Psoas muscle (tissue), 8 donors: Measurements from ENCODE around the gene SIPA1L3. TPM values are rescaled to one million over a fixed set of nuclear protein-coding genes. Genes with fewer than 3 reads are reported as not detected.

Source experiments
- ATAC-seq, 4 donors: fragments of 200-7000 bp; cut with Tn5 transposase; one replicate each; pipeline ENCODE4 v1.9.1; 2020; ENCODE audit warnings: moderate library complexity in 3 of 4, mild to moderate bottlenecking in 2 of 4
- DNase-seq, 2 donors: peaks; one replicate each; pipeline ENCODE4 v3.0.0-alpha.2; 2020
- H3K27ac ChIP-seq: fragments of 200-600 bp; one replicate; pipeline ENCODE4 v1.8.0; 2022
- H3K27me3 ChIP-seq, 3 donors: fragments of 200-600 bp in 1 of 3; one replicate each; pipeline versions ENCODE4 v1.6.1 to v1.8.0; 2013 to 2022; ENCODE audit warnings: low read length in 2 of 3, mild to moderate bottlenecking in 2 of 3, moderate library complexity in 1 of 3; ENCODE audit not compliant: insufficient read depth in 3 of 3
- H3K36me3 ChIP-seq, 2 donors: fragments of 200-600 bp in 1 of 2; one replicate each; pipeline versions ENCODE4 v1.6.1 to v1.8.0; 2013 to 2022; ENCODE audit warnings: low read depth in 1 of 2, mild to moderate bottlenecking in 1 of 2, moderate library complexity in 1 of 2; ENCODE audit not compliant: insufficient read depth in 1 of 2
- H3K4me1 ChIP-seq: fragments of 200-600 bp; one replicate; pipeline ENCODE4 v1.8.0; 2022
- H3K4me3 ChIP-seq: fragments of 200-600 bp; one replicate; pipeline ENCODE4 v1.8.0; 2022; ENCODE audit warnings: mild to moderate bottlenecking
- H3K9me3 ChIP-seq: fragments of 200-600 bp; one replicate; pipeline ENCODE4 v1.8.0; 2022
- WGBS, 3 donors: extraction: QIAGEN DNeasy Blood & Tissue Kit; methylation state at CpG; one replicate each; pipeline versions ENCODE4 v1.1.6 to v1.1.7; 2013; 5-methylcytosine and 5-hydroxymethylcytosine counted together
- intact Hi-C, 2 donors: fragments of 100-400 bp; cut with DNase I; formaldehyde crosslinking; loops; one replicate each; pipeline versions ENCODE4 v1.11.0 to v1.14.2; 2022
- polyA plus RNA-seq, 3 donors: library from polyadenylated mRNA; stranded (reverse); fragments of 200-250 nt; gene quantifications; one replicate each; pipeline ENCODE4 v1.2.3, GENCODE V29; 2013
- total RNA-seq, 4 donors: library from RNA; stranded (reverse); fragmentation: NEBNext Ultra II Directional in 2 of 4; extraction: Animal tissue kit (Norgen Biotek cat#: 25700) in 2 of 4; gene quantifications; one replicate each; pipeline versions ENCODE4 v1.2.1 to v1.2.4, GENCODE V29; 2021 to 2023
- TF ChIP-seq, protein P1 (sequence below): fragments of 200-600 bp; IDR thresholded peaks from one replicate; pipeline ENCODE4 v1.8.0; 2022; ENCODE audit warnings: antibody characterized with exemption
- donor health status: healthy with polysubstance abuse.
- donor health status: DM: no; HTN: no; CAD: no; lungs with moderate emphysema.
- donor health status: Bipolar disorder and iron deficiency.
- donor health status: healthy.
- donor health status: DM: yes; HTN: yes; CAD: no.
- donor health status: DM: no; HTN: no; CAD: no.
- donor health status: DM: no; HTN: no; CAD: no.
- donor health status: DM: yes; HTN: yes; CAD: no.

Gene SIPA1L3
- total and polyA plus RNA-seq, 7 donors: 2.9 to 28.2 (median 8.3) TPM

DNA sequence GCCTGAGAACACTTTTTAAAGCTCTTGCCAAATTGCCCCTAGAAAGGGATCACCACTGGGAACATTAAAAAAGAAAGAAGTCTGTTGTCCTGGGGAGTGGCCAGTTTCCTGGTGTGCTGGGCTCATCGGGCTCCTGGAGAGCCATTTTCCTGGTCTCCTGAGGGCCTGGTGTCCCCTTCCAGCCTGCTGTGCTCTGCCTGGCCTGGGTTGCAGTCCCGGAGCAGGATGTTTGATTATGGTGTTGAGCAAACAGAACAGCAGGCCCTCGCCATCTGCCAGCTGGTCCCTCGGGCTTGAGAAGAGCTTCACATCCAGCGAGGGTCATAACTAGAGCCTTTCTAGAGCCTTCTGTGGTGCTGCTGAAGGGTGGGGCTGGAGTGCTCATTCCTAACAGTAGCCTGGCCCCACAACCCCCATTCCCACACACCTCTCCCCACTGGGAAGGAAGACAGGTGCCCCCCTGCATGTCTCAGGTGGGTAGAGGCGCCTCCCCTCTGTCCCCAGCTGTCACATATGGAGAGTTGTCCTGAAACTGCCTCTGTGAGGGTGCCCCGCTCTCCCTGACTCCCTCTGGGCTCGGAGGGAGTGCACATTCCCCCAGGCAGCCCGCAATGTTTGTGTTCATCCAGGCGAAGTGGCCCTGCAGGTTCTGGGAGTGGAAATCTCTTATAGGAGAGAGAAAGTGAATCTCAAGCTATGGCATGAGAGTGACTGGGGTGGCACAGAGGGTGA lies 151.1 kb downstream of the SIPA1L3 start:
- DNase-seq (no peak), ATAC-seq (no peak)
- H3K27me3 ChIP-seq: no peaks in the 10 kb centered on the region
- TF ChIP-seq, protein P1, sequence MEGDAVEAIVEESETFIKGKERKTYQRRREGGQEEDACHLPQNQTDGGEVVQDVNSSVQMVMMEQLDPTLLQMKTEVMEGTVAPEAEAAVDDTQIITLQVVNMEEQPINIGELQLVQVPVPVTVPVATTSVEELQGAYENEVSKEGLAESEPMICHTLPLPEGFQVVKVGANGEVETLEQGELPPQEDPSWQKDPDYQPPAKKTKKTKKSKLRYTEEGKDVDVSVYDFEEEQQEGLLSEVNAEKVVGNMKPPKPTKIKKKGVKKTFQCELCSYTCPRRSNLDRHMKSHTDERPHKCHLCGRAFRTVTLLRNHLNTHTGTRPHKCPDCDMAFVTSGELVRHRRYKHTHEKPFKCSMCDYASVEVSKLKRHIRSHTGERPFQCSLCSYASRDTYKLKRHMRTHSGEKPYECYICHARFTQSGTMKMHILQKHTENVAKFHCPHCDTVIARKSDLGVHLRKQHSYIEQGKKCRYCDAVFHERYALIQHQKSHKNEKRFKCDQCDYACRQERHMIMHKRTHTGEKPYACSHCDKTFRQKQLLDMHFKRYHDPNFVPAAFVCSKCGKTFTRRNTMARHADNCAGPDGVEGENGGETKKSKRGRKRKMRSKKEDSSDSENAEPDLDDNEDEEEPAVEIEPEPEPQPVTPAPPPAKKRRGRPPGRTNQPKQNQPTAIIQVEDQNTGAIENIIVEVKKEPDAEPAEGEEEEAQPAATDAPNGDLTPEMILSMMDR: no peak
- peaks cover 4% of the 10 kb centered on the region for H3K4me1 ChIP-seq
- intact Hi-C loops: no loop called here
- no peaks in the 10 kb centered on the region for H3K9me3 ChIP-seq
- no peak overlapping the region for H3K27ac ChIP-seq
- no peaks in the 10 kb centered on the region for H3K36me3 ChIP-seq
- H3K4me3 ChIP-seq: no peak overlapping the region
- WGBS, 3 donors: 65 to 79% (median 70%) methylated on average over 10 of the region's 10 CpGs

DNA sequence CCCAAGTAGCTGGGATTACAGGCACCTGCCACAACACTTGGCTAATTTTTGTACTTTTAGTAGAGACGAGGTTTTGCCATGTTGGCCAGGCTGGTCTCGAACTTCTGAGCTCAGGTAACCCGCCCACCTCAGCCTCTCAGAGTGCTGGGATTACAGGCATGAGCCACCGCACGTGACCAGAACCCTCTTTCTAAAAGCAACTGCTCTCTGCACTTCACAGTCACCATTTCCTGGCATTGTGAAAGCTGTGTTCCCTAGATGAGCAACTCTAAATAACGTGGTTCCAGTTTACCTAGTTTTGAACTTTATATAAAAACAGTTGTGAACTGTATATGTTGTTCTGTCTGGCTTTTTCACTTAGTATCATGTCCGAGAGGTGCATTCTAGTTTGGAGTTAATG lies 152.9 kb downstream of the SIPA1L3 start:
- TF ChIP-seq, protein P1: no peak
- ATAC-seq: no peak
- Histone ChIP-seq H3K27me3 (no peaks in the 10 kb centered on the region), H3K9me3 (no peaks in the 10 kb centered on the region), H3K4me1 (peaks cover 11% of the 10 kb centered on the region), H3K4me3 (no peak overlapping the region), H3K36me3 (no peaks in the 10 kb centered on the region), H3K27ac (no peak overlapping the region)
- intact Hi-C loops: no loop called here
- DNase-seq: no peak
- WGBS, 3 donors: 66 to 83% (median 80%) methylated on average over 7 of the region's 7 CpGs

DNA sequence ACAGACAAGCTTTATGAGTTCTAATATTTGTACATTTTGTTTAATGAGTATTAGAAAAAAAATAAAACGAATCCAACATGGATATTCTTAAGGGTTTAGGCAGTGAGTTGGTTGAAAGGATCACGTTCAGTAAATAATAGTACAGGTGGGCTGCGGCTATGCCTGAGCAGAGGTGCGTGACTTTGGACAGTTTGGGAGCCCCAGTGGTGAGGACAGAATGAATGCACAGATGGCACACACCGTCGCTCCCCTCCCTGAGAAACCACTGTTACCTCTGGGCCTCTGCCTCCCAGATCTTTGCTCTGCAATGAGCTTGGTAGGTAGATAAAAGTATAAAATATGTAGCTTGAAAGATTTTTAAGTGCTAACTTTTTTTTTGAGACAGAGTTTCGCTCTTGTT lies 153.3 kb downstream of the SIPA1L3 start:
- Histone ChIP-seq H3K27me3 (no peaks in the 10 kb centered on the region), H3K9me3 (no peaks in the 10 kb centered on the region), H3K36me3 (no peaks in the 10 kb centered on the region), H3K27ac (no peak overlapping the region), H3K4me3 (no peak overlapping the region), H3K4me1 (peaks cover 11% of the 10 kb centered on the region)
- WGBS, 3 donors: 91 to 97% (median 95%) methylated on average over 7 of the region's 7 CpGs
- intact Hi-C loops: no loop called here
- DNase-seq (no peak), ATAC-seq (no peak)
- TF ChIP-seq, protein P1: no peak

DNA sequence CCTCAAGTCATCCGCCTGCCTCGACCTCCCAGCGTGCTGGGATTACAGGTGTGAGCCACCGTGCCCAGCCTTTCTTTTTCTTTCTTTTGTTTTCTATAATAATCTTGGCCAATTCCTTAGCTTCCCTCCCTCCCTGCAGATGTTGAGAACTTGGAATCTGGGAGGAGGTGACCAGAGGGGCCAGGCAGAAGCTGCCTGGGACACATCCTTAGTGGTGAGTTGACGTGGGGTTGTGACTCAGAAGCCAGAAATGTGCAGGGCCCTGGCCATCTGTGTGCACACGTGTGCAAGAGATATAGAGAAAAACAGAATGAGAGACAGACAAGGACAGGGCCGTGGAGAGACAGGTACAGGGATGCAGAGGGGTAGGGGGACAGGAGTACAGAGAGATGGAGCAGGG lies 154.3 kb downstream of the SIPA1L3 start:
- ATAC-seq (no peak), DNase-seq (no peak)
- H3K36me3 ChIP-seq: no peaks in the 10 kb centered on the region
- intact Hi-C loops: no loop called here
- no peaks in the 10 kb centered on the region for H3K9me3 ChIP-seq
- H3K4me3 ChIP-seq: no peak overlapping the region
- TF ChIP-seq, protein P1: no peak
- H3K27ac ChIP-seq: no peak overlapping the region
- H3K4me1 ChIP-seq: peaks cover 11% of the 10 kb centered on the region
- no peaks in the 10 kb centered on the region for H3K27me3 ChIP-seq
- WGBS, 3 donors: 87 to 88% (median 88%) methylated on average over 7 of the region's 7 CpGs
